A549 (cell line): Measurements from ENCODE around the gene CCDC138. TPM values are rescaled to one million over a fixed set of nuclear protein-coding genes. Genes with fewer than 3 reads are reported as not detected.

ENCODE experiments used
- ATAC-seq, 2 experiments: fragments of 200-7000 bp in 1 of 2; fragments of >200 bp in 1 of 2; cut with Nextera tagmentation in 1 of 2; cut with Tn5 transposase in 1 of 2; 3 replicates each; pipeline versions ENCODE4 v1.8.0 to v1.9.1; 2018 to 2020; ENCODE audit warnings: mild to moderate bottlenecking in 1 of 2, moderate library complexity in 1 of 2
- CTCF ChIA-PET: fragments of 300-600 bp; sonication (Branson Sonifier 250); formaldehyde crosslinking; extraction: SDS; loops from one replicate; lab custom pipeline; 2021; ENCODE audit warnings: antibody characterized with exemption, inconsistent platforms; lab: Yijun Ruan, JAX
- POLR2A ChIA-PET: fragments of 350-600 bp; formaldehyde crosslinking; extraction: SDS; loops from one replicate; lab custom pipeline; 2021; ENCODE audit warnings: antibody characterized with exemption, inconsistent platforms; lab: Yijun Ruan, JAX
- DNase-seq, 2 experiments: peaks; one replicate each; pipeline versions ENCODE4 v3.0.0 to v3.0.0-alpha.2; 2011 to 2016; ENCODE audit warnings: low read depth in 1 of 2, low spot score in 1 of 2
- FAIRE-seq: peaks from 2 replicates; lab custom pipeline; 2011; peaks lifted over from hg19 to GRCh38; lab: Jason Lieb, UNC
- H3K27ac ChIP-seq, 2 experiments: fragments of >200 bp; sonication (Bioruptor Twin); formaldehyde crosslinking; 3 replicates each; pipeline ENCODE4 v1.5.1; 2016 to 2017
- H3K4me1 ChIP-seq: fragments of >200 bp; sonication (Bioruptor Twin); formaldehyde crosslinking; 3 replicates; pipeline ENCODE4 v1.6.1; 2016
- H3K4me2 ChIP-seq: fragments of >200 bp; sonication (Bioruptor Twin); formaldehyde crosslinking; 3 replicates; pipeline ENCODE4 v1.6.1; 2016
- H3K4me3 ChIP-seq: fragments of >200 bp; sonication (Bioruptor Twin); formaldehyde crosslinking; 3 replicates; pipeline ENCODE4 v1.5.1; 2016
- H3K9me3 ChIP-seq: fragments of >200 bp; sonication (Bioruptor Twin); formaldehyde crosslinking; 3 replicates; pipeline ENCODE4 v1.6.1; 2016
- BCL3 ChIP-seq: fragments of >200 bp; sonication (Bioruptor Twin); formaldehyde crosslinking; IDR thresholded peaks from 3 replicates; pipeline ENCODE4 v1.6.1; 2016
- E2F6 ChIP-seq: IDR thresholded peaks from 2 replicates; pipeline ENCODE4 v1.6.1; 2012; ENCODE audit warnings: low read depth, borderline replicate concordance
- ELK1 ChIP-seq: fragments of 150-350 bp; IDR thresholded peaks from 2 replicates; pipeline ENCODE4 v1.6.1; 2014; ENCODE audit warnings: low read depth, mild to moderate bottlenecking, low read length
- EP300 ChIP-seq, 2 experiments: fragments of >200 bp; sonication (Bioruptor Twin); formaldehyde crosslinking; IDR thresholded peaks; 2 replicates in 1 of 2; 3 replicates in 1 of 2; pipeline ENCODE4 v1.6.1; 2016 to 2017
- FOSB ChIP-seq: fragments of 250-450 bp; sonication (Bioruptor Pico); IDR thresholded peaks from 2 replicates; pipeline ENCODE4 v1.5.0; 2020; ENCODE audit warnings: mild to moderate bottlenecking, moderate library complexity
- FOSL2 ChIP-seq, 2 experiments: fragments of 450-650 bp in 1 of 2; fragments of >200 bp in 1 of 2; sonication (Bioruptor Twin) in 1 of 2; formaldehyde crosslinking; IDR thresholded peaks; 2 replicates each; pipeline versions ENCODE4 v1.5.0 to v1.6.1; 2016 to 2020; ENCODE audit warnings: mild to moderate bottlenecking in 1 of 2, moderate library complexity in 1 of 2
- HDAC2 ChIP-seq: fragments of 200-600 bp; sonication (generic); IDR thresholded peaks from 2 replicates; pipeline ENCODE4 v1.6.1; 2016
- HES2 ChIP-seq: fragments of >200 bp; sonication (Bioruptor Twin); formaldehyde crosslinking; IDR thresholded peaks from 2 replicates; pipeline ENCODE4 v1.6.1; 2016
- HEYL ChIP-seq: fragments of 250-450 bp; sonication (Bioruptor Pico); IDR thresholded peaks from 2 replicates; pipeline ENCODE4 v1.8.0; 2021; ENCODE audit warnings: mild to moderate bottlenecking, moderate library complexity
- HOXA7 ChIP-seq: fragments of 250-450 bp; sonication (Bioruptor Pico); IDR thresholded peaks from 2 replicates; pipeline ENCODE4 v1.5.0; 2020; ENCODE audit warnings: mild to moderate bottlenecking, moderate library complexity
- HOXB13 ChIP-seq: fragments of 250-450 bp; sonication (Bioruptor Pico); IDR thresholded peaks from 2 replicates; pipeline ENCODE4 v1.5.0; 2020; ENCODE audit warnings: low read depth, mild to moderate bottlenecking, moderate library complexity
- JUNB ChIP-seq: fragments of >200 bp; sonication (Bioruptor Twin); formaldehyde crosslinking; IDR thresholded peaks from 2 replicates; pipeline ENCODE4 v1.6.1; 2016
- KDM5A ChIP-seq: fragments of 200-600 bp; sonication (generic); IDR thresholded peaks from 2 replicates; pipeline ENCODE4 v1.6.1; 2016; ENCODE audit warnings: antibody characterized with exemption, mild to moderate bottlenecking
- MAZ ChIP-seq: fragments of 150-350 bp; IDR thresholded peaks from 2 replicates; pipeline ENCODE4 v1.6.1; 2014; ENCODE audit warnings: antibody characterized with exemption, low read depth, low read length, borderline replicate concordance
- MYC ChIP-seq: IDR thresholded peaks from 2 replicates; pipeline ENCODE4 v1.6.1; 2012; ENCODE audit warnings: mild to moderate bottlenecking, inconsistent platforms, low read length, improper control_type of control experiment, borderline replicate concordance
- NFE2L2 ChIP-seq: fragments of 150-350 bp; conservative IDR thresholded peaks from 2 replicates; pipeline ENCODE4 v1.6.1; 2014; ENCODE audit warnings: low read length
- NPAS2 ChIP-seq: fragments of 250-450 bp; sonication (Bioruptor Pico); IDR thresholded peaks from 2 replicates; pipeline ENCODE4 v1.8.0; 2022; ENCODE audit warnings: mild to moderate bottlenecking, moderate library complexity, borderline replicate concordance
- NR3C1 ChIP-seq: fragments of >200 bp; sonication (Bioruptor Twin); formaldehyde crosslinking; IDR thresholded peaks from 3 replicates; pipeline ENCODE4 v1.6.1; 2017
- PBX3 ChIP-seq: IDR thresholded peaks from 2 replicates; pipeline ENCODE4 v1.6.1; 2012
- POLR2AphosphoS2 ChIP-seq: conservative IDR thresholded peaks from 2 replicates; pipeline ENCODE4 v1.6.1; 2012; ENCODE audit warnings: low read length, improper control_type of control experiment, inconsistent platforms
- RAD21 ChIP-seq, 2 experiments: fragments of >200 bp in 1 of 2; sonication (Bioruptor Twin) in 1 of 2; formaldehyde crosslinking in 1 of 2; IDR thresholded peaks in 1 of 2; conservative IDR thresholded peaks in 1 of 2; 2 replicates in 1 of 2; 3 replicates in 1 of 2; pipeline ENCODE4 v1.6.1; 2012 to 2018; ENCODE audit warnings: inconsistent platforms in 1 of 2
- RARB ChIP-seq: fragments of 250-450 bp; sonication (Bioruptor Pico); IDR thresholded peaks from 2 replicates; pipeline ENCODE4 v1.8.0; 2021; ENCODE audit warnings: mild to moderate bottlenecking, moderate library complexity
- RFX5 ChIP-seq: fragments of 450-650 bp; IDR thresholded peaks from 2 replicates; pipeline ENCODE4 v1.7.1; 2014; ENCODE audit warnings: antibody characterized with exemption, mild to moderate bottlenecking, moderate library complexity
- RNF2 ChIP-seq: fragments of 200-600 bp; sonication (generic); IDR thresholded peaks from 2 replicates; pipeline ENCODE4 v1.6.1; 2016; ENCODE audit warnings: low read depth, mild to moderate bottlenecking, antibody characterized with exemption, moderate library complexity, borderline replicate concordance
- SREBF2 ChIP-seq: fragments of 450-650 bp; IDR thresholded peaks from 2 replicates; pipeline ENCODE4 v1.6.1; 2014; ENCODE audit warnings: mild to moderate bottlenecking, moderate library complexity
- TFCP2L1 ChIP-seq: fragments of 250-450 bp; sonication (Bioruptor Pico); IDR thresholded peaks from 2 replicates; pipeline ENCODE4 v1.5.0; 2021; ENCODE audit warnings: mild to moderate bottlenecking
- TP53 ChIP-seq: fragments of 250-450 bp; sonication (Bioruptor Pico); IDR thresholded peaks from 2 replicates; pipeline ENCODE4 v1.5.0; 2021; ENCODE audit warnings: mild to moderate bottlenecking, moderate library complexity
- ZSCAN20 ChIP-seq: fragments of 250-450 bp; sonication (Bioruptor Pico); IDR thresholded peaks from 2 replicates; pipeline ENCODE4 v1.8.0; 2022; ENCODE audit warnings: mild to moderate bottlenecking, moderate library complexity
- WGBS: methylation state at CpG from one replicate; pipeline ENCODE4 v1.1.6; 2017; ENCODE audit errors: missing lambda C conversion rate; 5-methylcytosine and 5-hydroxymethylcytosine counted together
- polyA plus RNA-seq, 4 experiments: library from polyadenylated mRNA; depleted of rRNA in 3 of 4; stranded (reverse); fragments of >200 nt; fragmentation: RNase III in 1 of 4; extraction: RNeasy Plus Mini Kit Qiagen cat#74134 plus additional on column Dnase treatment in 1 of 4; gene quantifications; 2 replicates in 3 of 4; 3 replicates in 1 of 4; pipeline ENCODE4 v1.2.3, GENCODE V29; 2011 to 2017

CCDC138 gene
- polyA plus RNA-seq, 2 of the 4 experiments (the other 2 are of a cell fraction), result 9.7 to 13.0 TPM

- no peak overlapping the region for H3K4me2 ChIP-seq
- no peak overlapping the region for H3K4me3 ChIP-seq
- ChIA-PET CTCF (no interaction called here), POLR2A (no interaction called here)
- H3K4me1 ChIP-seq, result no peaks in the 10 kb centered on the region
- 83% methylated on average over 7 of the region's 7 CpGs for WGBS
- ATAC-seq (no peak), FAIRE-seq (no peak), DNase-seq (no peak)
- no peak overlapping the region for H3K27ac ChIP-seq
- TF ChIP-seq MAZ, result no peak
- no peak for TF ChIP-seq BCL3
- no peak for TF ChIP-seq E2F6
- TF ChIP-seq NFE2L2, result no peak
- no peak for TF ChIP-seq NPAS2
- TF ChIP-seq JUNB, result no peak
- TF ChIP-seq RNF2, result no peak
- TF ChIP-seq TP53 (CRISPR knock-in tag), result no peak
- no peak for TF ChIP-seq NR3C1
- no peak for TF ChIP-seq EP300 (IDR thresholded peaks at IDR 0.05)
- no peak for TF ChIP-seq KDM5A
- no peak for TF ChIP-seq HDAC2
- TF ChIP-seq FOSB, result no peak
- TF ChIP-seq RAD21 (conservative IDR thresholded peaks at IDR 0.05 in 1 of 2, IDR thresholded peaks at IDR 0.05 in 1 of 2), result no peak
- H3K9me3 ChIP-seq, result peaks cover 26% of the 10 kb centered on the region; the same call in 2 of the 3 replicates
These were observed 50.6 kb downstream of the CCDC138 start for GRCh38 chr2:108837198-108837597.

- Histone ChIP-seq H3K4me1 (no peaks in the 10 kb centered on the region), H3K4me2 (no peak overlapping the region), H3K9me3 (peaks cover 26% of the 10 kb centered on the region; the same call in 2 of the 3 replicates), H3K27ac (no peak overlapping the region), H3K4me3 (no peak overlapping the region)
- FAIRE-seq, result no peak
- CTCF ChIA-PET, result no interaction called here
- no peak for DNase-seq
- TF ChIP-seq HEYL (CRISPR knock-in tag), result no peak
- no peak for TF ChIP-seq RARB (CRISPR knock-in tag)
- TF ChIP-seq POLR2AphosphoS2, result no peak
- TF ChIP-seq ZSCAN20 (CRISPR knock-in tag), result no peak
- no peak for TF ChIP-seq PBX3
- no peak for TF ChIP-seq NFE2L2
- TF ChIP-seq FOSB, result no peak
- TF ChIP-seq HOXB13, result no peak
- no peak for TF ChIP-seq FOSL2 (IDR thresholded peaks at IDR 0.05)
- TF ChIP-seq FOSL2 (CRISPR knock-in tag; IDR thresholded peaks at IDR 0.05), result no peak
- TF ChIP-seq RNF2, result no peak
- no peak for TF ChIP-seq RFX5
- no peak for TF ChIP-seq HES2
- TF ChIP-seq TFCP2L1, result no peak
- TF ChIP-seq HOXA7 (CRISPR knock-in tag), result no peak
- TF ChIP-seq HDAC2, result no peak
- TF ChIP-seq ELK1, result no peak
- TF ChIP-seq MYC, result no peak
- TF ChIP-seq SREBF2, result no peak
- no peak for ATAC-seq
- POLR2A ChIA-PET, result no interaction called here
These were observed 54.9 kb downstream of the CCDC138 start for GRCh38 chr2:108841506-108841905.
